ENCODE measurements around the gene XRRA1.
"Not testable (repeated sequence)": the region's sequence is repeated elsewhere in the genome, so short reads cannot be mapped to it uniquely, and the experiment has no call there.

Gene XRRA1, protein sequence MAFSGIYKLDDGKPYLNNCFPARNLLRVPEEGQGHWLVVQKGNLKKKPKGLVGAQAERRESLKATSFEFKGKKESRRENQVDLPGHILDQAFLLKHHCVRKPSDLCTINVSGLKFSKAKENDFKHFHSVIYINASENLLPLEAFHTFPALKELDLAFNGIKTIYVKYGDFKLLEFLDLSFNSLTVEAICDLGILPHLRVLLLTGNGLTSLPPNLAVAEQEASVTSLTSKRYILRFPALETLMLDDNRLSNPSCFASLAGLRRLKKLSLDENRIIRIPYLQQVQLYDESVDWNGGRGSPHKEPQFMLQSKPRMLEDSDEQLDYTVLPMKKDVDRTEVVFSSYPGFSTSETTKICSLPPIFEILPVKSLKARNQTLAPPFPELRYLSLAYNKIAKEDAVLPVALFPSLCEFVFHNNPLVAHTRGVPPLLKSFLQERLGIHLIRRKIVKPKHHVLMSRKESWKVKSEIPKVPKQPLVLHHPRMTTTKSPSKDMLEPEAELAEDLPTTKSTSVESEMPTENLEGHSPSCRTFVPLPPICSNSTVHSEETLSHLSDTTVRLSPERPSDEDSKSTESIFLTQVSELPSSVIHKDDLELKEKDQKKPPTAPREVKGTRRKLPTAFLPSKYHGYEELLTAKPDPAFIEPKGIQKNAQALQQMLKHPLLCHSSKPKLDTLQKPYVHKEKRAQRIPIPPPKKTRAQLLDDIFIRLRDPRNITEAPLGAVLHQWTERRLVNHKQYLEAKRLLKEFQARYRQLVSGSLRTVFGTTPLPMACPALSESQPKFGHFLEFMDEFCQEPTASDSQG

GRCh38 chr11:74948898-74949752 is at the start of gene XRRA1, which contains the start of gene SPCS2:
TSS of gene XRRA1 (minus strand) at chr11:74949091. CDS start at chr11:74940878, 8,213 bp downstream.
TSS of gene SPCS2 (plus strand) at chr11:74949266. CDS start at chr11:74949286, 20 bp downstream.
- peak; percentile 98 for DNase-seq (ENCODE audit: low spot score)

- no peak for DNase-seq (ENCODE audit: low spot score)
These were observed 44.0 kb upstream of the XRRA1 start for GRCh38 chr11:74992852-74993251.

- DNase-seq (ENCODE audit: low spot score) = no peak
These were observed 42.0 kb upstream of the XRRA1 start for GRCh38 chr11:74990941-74991340.

DNA sequence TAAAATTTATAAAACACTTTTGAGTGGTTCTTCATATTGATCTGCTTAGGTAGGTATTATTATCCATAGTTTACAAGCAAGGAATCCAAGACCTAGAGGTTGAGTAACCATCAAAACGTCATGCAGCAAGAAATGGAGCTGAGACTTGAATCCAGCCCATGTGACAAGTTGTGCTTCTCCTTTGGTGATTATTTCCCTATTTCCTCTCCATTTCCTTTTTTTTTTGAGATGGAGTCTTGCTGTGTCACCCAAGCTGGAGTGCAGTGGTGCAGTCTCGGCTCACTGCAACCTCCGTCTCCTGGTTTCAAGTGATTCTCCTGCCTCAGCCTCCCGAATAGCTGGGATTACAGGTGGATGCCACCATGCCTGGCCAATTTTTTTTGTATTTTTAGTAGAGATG is 41.3 kb upstream of the XRRA1 start:
- DNase-seq (ENCODE audit: low spot score) = not testable (repeated sequence)

GRCh38 chr11:74989260-74989638 is 40.4 kb upstream of the XRRA1 start:
- no peak for DNase-seq (ENCODE audit: low spot score)

DNA sequence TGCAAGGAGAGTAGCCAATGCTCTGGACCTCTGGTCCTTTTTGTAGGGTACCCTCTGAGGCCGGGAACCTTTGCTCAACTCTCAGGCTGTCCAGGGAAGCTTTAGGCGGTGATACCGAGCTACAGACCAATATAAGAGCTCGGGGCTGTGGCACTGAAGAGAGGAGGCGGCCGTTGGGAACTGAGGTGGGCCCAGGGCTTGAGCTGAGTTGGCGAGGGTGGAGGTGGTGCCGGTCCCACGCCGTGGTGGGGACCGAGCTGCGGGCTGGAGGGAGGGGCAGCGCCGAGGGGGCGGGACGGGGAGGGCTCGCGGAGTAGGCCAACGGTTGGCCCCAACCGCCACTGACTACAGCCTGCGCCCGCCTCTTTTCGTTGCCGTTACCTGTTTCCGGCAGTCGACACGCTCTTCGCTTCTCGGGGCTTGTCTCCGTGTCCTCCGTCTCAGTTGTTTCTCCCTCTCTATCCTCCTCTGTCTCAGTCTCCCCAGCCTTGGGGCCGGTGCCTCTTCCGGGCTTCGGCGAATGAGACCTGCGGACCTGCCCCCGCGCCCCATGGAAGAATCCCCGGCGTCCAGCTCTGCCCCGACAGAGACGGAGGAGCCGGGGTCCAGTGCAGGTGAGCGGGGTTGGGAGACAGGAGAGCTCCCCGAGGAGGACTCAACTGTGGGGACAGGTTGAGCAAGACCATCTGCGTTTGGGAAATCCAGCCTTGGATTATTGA is 39.8 kb upstream of the XRRA1 start, which contains the start of gene NEU3:
NEU3 (plus strand) TSS at position 393 of the 719 bp plus-strand sequence; CDS start at position 521, 128 bp downstream.
- peak; percentile 94 for DNase-seq (ENCODE audit: low spot score)

GRCh38 chr11:74984730-74985129 is 35.8 kb upstream of the XRRA1 start:
- no peak for DNase-seq (ENCODE audit: low spot score)

GRCh38 chr11:74984070-74984469 is 35.2 kb upstream of the XRRA1 start:
- DNase-seq (ENCODE audit: low spot score) = no peak

GRCh38 chr11:74981888-74982287 is 33.0 kb upstream of the XRRA1 start:
- DNase-seq (ENCODE audit: low spot score) = no peak

DNA sequence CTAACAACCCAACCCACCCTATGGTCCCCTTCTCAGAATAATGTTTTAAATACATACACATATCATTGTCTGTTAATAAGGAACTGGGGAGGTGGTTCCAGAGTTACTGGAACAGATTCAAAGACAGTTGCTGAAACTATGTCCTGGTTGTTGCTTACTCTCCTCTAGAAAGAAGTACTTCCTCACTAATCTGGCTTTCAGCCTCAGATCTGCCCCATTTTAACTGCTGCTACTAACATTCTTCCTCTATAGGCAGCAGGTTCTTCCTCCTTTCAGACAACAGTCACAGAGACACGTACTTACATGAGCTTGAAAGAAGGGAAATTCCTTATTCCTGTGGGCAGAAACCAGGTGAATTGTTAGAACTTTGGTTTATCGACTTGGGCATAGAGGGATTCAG is 31.7 kb upstream of the XRRA1 start:
- DNase-seq (ENCODE audit: low spot score) = no peak

DNA sequence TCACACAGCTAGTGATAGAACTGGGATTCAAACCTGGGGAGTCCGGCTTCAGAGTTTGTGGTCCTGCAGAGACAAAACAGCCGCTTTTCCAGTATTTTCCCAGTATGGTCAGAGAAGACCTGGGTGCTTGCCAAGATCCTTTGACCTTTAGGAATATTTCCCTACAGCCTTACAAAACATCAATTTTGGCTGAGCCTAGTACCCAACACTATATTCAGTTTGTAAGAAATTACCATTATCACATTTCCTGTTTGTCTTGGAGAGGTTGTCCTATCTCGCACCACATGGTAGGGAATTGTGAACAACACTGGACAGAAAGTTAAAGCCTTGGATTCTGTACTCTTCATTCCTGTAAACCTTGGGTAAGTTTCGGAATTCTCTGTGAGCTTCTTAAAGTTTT is 29.1 kb upstream of the XRRA1 start:
- no peak for DNase-seq (ENCODE audit: low spot score)

DNA sequence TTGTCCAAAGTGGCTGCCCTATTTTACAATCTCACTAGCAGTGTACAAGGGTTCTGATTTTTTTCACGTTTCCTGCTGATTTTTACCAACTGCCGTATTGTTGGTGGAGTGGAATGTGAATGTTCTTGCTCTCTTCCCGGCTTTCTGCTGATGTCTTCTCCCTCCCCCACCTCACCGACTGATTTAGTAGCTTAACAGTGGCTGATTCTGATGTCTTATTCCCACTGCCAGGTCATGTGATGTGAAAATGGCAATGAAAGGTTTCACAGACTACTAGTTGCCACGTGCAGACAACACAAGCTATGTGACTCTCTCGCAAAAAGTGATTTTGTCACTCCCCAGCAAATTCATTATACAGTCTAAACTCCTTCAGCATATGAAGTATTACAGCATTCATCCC is 22.5 kb upstream of the XRRA1 start:
- DNase-seq (ENCODE audit: low spot score) = no peak

- DNase-seq (ENCODE audit: low spot score) = no peak
These were observed 22.0 kb upstream of the XRRA1 start for GRCh38 chr11:74970852-74971395.

GRCh38 chr11:74966651-74967050 is 17.8 kb upstream of the XRRA1 start:
- no peak for DNase-seq (ENCODE audit: low spot score)

DNA sequence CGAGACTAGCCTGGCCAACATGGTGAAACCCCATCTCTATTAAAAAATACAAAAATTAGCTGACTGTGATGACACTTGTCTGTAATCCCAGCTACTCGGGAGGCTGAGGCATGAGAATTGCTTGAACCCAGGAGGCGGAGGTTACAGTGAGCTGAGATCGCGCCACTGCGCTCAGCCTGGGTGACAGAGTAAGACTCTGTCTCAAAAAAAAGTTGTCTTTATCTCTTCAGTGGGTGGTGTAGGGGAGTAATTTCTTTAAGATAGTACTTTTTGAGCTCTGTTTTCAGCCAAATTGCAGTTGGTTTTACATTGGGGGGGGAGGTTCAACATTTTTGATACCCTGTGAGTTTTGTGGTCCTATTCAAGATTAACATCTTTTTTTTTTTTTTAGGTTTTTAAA is 11.2 kb upstream of the XRRA1 start:
- DNase-seq (ENCODE audit: low spot score) = not testable (repeated sequence)

DNA sequence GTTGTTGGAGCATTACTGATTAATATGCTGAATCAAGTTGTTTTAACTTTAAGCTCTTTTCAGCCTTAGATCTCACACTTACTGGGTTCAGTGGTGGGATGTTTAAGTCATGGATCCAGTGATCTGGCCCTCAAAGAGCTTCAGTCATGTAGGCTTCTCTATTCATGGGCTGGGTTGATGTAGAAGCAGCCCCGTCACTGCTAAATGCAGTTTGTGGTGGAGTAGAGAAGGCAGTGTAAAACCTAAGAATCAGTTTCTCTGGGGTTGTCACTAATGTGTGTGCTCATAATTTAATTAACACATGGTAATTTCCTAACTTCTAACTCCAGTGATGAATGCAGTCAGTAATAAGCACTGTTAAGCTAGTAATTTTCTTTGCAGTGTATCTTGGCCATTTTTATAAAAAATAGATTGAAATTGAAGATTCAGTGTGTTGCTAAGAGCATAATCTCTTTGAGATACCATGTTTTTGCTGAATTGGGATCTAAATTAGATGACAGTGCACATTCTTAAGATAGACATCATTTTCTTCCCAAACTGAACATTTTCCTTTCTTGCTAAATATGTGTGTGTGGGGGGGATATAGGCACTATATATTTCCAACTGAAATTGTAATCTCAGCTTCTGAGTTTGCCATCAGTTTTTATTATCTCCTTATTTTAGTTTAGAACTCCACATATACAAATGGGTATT is 9.2 kb upstream of the XRRA1 start:
- no peak for DNase-seq (ENCODE audit: low spot score)

GRCh38 chr11:74956397-74957015 is 7.6 kb upstream of the XRRA1 start:
- no peak for DNase-seq (ENCODE audit: low spot score)

- DNase-seq (ENCODE audit: low spot score) = no peak
These were observed 5.3 kb upstream of the XRRA1 start for GRCh38 chr11:74954199-74954598.

DNA sequence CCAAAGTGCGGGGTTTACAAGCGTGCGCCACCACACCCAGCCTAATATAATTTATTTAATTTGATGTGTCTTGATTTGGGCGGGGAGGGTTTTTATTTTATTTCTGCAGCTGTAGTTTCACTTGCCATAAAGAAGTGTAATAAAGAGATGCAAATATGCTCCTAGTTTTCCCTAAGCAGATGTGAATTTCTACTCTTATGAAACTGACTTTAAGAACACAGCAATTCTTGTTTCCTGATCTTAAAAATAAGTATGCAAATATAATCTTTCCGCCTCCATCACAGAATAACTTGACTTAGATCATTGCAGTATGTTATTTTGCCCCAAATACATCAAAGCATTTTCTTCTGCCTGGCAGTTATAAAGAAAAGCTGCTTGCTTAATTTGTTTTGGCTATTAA is 4.6 kb upstream of the XRRA1 start:
- no peak for DNase-seq (ENCODE audit: low spot score)

- DNase-seq (ENCODE audit: low spot score) = no peak
These were observed 3.9 kb upstream of the XRRA1 start for GRCh38 chr11:74952752-74953151.

Data from AG20443 (cell line).